ENCODE results near the gene BUB1B.
"Not testable (repeated sequence)": the region's sequence is repeated elsewhere in the genome, so short reads cannot be mapped to it uniquely, and the experiment has no call there.

Gene BUB1B, protein sequence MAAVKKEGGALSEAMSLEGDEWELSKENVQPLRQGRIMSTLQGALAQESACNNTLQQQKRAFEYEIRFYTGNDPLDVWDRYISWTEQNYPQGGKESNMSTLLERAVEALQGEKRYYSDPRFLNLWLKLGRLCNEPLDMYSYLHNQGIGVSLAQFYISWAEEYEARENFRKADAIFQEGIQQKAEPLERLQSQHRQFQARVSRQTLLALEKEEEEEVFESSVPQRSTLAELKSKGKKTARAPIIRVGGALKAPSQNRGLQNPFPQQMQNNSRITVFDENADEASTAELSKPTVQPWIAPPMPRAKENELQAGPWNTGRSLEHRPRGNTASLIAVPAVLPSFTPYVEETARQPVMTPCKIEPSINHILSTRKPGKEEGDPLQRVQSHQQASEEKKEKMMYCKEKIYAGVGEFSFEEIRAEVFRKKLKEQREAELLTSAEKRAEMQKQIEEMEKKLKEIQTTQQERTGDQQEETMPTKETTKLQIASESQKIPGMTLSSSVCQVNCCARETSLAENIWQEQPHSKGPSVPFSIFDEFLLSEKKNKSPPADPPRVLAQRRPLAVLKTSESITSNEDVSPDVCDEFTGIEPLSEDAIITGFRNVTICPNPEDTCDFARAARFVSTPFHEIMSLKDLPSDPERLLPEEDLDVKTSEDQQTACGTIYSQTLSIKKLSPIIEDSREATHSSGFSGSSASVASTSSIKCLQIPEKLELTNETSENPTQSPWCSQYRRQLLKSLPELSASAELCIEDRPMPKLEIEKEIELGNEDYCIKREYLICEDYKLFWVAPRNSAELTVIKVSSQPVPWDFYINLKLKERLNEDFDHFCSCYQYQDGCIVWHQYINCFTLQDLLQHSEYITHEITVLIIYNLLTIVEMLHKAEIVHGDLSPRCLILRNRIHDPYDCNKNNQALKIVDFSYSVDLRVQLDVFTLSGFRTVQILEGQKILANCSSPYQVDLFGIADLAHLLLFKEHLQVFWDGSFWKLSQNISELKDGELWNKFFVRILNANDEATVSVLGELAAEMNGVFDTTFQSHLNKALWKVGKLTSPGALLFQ

DNA sequence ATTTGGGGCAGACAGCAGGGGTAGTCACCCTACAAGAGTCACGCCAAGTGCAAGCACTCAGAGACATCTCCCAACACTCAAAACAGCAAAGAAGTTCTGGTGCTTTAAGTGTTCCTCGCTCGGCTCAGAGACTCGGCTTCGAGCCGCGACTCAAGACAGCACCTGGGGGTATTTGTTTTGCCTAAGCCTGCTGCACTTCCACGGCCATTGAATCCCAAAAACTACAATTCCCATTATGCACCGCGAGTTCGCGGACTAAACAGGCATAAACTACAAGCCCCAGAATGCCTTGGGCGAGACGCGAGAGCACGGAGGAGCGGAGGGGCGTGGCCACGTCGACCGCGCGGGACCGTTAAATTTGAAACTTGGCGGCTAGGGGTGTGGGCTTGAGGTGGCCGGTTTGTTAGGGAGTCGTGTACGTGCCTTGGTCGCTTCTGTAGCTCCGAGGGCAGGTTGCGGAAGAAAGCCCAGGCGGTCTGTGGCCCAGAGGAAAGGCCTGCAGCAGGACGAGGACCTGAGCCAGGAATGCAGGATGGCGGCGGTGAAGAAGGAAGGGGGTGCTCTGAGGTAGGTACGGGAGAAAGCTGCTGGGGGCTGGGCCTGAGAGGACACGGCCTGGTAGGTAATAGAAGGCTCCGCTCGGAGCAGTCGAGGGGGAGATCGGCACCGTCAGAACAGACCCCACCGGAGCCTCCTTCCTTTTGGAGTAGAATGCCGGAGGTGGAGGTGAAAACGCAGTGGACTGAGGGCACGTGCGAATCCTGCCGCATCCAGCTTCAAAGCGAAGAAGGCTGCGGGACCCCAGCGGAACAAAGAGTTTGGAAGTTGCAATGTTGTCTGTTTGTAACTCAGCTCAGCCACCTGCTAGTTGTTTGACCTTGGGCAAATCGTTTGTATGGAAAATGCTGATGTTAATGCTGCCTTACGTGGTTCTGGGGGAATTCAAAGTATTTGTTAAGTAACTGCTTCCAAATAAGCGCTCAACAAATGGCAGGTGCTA lies at the start of gene BUB1B:
Gene BUB1B, plus strand, starts transcription at position 381 of the 1,000 bp plus-strand sequence. Its CDS starts 152 bp downstream, at position 533.
- DNase-seq, result peak; percentile 90

DNA sequence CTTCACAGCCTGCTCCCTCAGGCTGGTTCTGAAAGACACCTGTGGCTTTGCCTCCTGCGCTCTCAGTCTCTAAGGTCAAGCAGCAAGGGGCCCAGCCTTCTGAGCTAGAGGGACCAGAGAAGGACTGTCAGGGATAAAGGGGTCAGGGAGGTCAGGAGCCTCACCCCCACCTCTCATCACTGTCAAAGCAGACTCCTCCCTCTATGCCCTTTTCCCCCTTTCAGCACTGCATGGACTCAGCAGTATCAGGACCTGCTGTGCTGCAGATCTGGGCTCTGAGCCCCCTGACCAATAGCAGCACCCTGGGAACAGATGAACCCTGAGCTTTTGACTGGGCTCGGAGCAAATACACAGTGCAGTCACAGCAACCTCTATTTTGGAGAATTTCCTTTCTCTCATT lies 49.0 kb upstream of the BUB1B start:
- no peak for DNase-seq

DNA sequence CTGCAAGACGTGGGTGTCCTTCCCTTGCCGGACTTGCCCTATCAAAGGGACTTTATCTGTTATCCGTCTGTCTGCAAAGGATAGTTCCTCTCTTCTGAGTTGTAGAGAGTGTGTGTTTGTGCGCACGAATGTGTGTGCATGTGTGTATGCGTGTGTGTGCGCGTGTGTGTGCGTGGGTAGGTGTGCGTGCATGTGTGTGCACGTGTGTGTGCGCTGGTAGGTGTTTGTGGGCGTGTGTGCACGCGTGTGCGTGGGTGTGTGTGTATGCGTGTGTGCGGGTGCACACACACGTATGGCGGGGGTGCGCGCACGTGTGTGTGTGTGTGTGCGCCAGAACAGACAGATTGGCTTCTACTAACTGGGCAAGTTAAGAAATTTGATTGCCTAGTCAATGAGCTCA lies 48.1 kb upstream of the BUB1B start:
- DNase-seq, result no peak

DNA sequence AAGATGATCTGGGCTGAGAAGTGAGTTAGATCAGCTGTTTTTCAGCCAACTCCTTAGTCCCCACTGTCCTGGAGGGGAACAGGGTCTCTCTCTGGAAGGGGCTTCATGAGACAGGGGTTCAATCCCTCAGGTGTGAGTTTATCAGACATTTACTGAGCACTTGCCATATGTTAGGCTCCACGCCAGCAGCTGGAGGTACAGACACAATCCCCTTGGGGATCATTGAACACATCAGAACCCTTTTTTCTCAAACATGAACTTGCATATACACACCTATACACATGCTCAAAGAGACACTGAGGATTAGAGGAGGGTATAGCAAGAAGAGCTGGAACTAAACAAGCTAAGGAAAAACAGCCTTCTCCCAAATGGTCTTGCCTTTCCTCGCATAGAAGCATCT lies 46.7 kb upstream of the BUB1B start:
- DNase-seq, result no peak

DNA sequence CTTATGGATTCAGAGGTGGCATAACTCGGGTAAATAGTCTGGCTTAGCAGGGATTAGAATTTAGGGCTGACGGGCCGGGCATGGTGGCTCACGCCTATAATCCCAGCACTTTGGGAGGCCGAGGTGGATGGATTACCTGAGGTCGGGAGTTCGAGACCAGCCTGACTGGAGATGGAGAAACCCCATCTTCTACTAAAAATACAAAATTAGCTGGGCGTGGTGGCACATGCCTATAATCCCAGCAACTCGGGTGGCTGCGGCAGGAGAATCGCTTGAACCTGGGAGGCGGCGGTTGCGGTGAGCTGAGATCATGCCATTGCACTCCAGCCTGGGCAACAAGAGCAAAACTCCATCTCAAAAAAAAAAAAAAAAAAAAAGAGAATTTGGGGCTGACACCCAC lies 45.8 kb upstream of the BUB1B start:
- not testable (repeated sequence) for DNase-seq

DNA sequence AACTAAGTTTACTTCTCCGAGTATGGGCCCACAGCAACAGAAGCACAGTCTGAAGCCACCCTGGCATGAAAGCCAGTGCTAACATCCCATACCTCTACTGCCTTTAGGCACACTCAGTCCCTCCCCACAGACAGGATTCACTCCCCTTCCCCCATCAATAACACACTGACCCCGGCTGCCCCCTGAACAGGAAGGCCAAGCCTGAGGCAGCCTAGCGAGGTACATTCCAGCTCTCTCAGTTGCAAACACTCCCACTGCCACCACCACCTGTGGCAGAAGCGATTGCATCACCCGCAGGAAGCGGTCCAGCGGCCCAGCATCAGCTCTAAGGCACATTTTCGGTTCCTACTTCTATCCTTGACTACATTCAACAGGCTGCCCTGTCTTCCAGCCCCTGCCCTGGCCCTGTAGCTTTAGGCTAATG lies 45.2 kb upstream of the BUB1B start:
- DNase-seq, result no peak

DNA sequence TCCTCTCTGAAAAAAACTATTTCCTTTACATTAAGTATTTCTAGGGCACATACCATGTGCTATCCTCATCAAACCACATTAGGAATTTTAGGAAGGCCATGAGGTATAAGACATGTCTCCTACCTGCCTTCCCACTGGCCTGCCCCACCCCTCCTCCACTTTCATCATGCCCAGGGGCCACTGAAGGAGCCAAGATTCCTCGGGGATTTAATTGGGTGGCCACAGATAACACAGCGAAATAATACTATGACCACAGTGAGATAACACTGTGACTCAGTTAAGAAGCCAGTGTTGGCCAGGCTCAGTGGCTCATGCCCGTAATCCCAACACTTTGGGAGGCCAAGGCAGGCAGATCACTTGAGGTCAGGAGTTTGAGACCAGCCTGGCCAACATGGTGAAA lies 42.4 kb upstream of the BUB1B start:
- DNase-seq, result no peak

DNA sequence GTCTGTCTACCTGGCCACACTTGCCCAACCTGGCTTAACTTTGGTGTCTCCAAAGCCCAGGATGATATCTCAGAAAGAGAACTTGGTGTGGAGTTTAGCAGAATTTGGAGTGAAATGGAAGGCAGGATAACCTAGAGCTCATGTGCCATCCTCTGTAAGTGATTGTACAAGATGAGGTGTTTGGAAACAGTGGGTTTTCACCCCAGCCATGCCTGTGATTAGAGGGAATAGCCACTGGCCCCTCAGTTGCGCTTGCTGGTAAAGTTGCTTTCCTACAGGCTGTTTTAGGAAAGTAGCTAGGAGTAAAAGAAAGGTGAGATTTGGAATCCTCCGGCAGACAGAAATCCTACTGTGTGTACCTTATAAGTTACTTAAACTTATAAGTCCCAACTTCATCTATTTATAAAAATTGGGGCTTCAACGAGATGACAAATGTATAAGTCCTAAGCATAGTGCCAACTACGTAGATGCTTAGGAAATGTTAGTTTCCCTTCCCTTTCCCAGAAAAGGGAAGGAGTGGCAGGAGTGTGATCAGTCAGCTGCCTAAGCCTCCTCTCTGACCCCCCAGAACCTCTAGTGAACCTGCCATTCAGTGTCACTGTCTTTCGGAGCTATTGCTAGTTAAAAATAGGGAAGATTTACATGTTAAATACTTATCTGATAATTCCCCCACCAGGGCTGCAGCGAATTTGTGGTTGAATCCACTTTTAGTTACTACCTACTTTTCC lies 38.8 kb upstream of the BUB1B start:
- DNase-seq, result no peak

DNA sequence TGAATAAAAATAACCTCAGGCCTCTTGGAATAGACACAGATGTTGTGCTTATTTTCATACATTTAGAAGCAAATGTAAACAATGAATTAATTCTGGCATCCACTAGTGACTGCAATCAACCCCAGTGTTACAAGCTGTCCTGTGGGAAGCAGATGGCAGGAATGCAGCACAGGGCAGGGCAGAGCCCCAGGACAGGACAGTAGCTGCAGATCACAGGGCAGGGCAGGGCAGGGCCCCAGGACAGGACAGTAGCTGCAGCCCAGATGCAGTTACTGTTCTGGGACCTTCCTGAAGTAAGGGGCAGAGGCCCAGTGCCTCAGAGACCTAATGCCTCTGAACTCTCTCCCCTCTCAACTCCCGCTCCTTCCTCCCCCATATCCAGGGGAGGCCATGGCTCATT lies 37.9 kb upstream of the BUB1B start:
- not testable (repeated sequence) for DNase-seq

DNA sequence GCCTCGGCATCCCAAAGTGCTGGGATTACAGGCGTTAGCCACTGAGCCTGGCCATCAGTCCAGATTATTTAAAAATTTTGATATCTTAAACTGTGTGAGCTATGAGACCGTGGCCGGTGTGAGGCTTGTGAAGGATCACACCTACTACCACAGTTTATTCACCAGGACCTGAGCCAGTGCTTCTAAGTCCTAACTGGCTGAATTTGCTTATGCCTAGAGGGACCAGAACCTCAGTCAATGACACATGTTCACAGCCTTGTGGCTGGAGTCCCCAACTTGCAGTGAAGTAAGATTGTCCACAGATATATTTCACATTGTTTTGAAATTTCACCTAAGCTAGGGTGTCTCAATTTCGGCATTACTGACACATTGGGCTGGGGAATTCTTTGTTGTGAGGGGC lies 37.0 kb upstream of the BUB1B start:
- DNase-seq, result not testable (repeated sequence)

DNA sequence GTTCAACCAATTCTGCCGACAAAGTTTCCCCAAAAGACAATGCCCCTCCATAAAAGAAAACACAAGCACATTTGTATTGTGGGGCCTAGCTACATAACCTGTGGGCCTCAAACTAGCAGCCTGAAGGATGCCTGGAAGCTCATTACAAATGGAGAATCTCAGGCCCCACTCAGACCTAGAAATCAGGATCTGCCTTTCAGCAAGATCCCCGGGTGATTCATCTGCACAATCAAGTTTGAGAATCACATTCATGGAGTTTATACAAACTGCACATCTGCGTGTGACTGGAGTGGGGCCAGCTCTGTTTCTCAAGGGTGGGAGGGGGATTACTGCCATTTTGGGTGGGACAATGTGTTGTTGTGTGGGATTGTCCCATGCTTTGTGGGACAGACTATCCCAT lies 36.5 kb upstream of the BUB1B start:
- DNase-seq, result not testable (repeated sequence)

DNA sequence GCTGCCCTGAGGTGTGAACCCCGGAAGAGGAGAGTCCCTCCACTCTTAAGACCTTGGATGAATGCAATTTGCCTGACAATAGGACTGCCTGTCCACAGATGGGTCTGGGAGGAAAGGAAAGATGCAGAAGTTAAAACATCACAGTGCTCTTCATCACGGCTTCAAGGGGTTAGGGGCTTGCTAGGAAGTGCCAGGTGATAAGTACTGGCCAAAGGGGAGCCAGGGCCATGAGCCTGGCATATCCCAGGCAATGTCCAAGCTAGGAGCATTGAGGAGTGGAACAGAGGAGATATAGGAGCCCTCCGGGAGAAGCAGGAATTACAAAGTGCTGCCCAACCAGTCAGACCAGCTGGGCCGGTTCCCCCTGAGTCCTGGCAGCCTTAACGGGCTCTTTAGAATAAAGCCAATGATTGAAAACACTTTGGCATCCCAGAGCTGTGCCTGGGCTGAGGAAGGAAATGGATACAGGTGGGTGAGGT lies 36.0 kb upstream of the BUB1B start:
- DNase-seq, result not testable (repeated sequence)

DNA sequence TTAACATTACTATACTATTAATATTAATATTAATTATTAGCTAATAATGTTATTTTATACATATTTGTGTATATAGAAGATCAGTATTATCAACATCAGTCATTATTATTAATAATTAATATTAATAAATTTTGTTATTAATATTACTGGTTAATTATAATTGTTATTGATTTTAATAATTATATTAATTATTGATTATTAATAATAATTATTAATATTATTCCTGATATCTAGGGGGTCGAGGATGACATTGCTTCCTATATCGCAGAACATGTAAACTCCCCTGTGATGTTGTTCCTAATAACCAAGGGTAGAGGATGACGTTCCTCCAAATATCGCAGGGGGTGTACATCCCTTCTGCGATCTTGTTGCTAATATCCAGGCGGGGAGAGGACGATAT lies 34.9 kb upstream of the BUB1B start:
- no peak for DNase-seq

DNA sequence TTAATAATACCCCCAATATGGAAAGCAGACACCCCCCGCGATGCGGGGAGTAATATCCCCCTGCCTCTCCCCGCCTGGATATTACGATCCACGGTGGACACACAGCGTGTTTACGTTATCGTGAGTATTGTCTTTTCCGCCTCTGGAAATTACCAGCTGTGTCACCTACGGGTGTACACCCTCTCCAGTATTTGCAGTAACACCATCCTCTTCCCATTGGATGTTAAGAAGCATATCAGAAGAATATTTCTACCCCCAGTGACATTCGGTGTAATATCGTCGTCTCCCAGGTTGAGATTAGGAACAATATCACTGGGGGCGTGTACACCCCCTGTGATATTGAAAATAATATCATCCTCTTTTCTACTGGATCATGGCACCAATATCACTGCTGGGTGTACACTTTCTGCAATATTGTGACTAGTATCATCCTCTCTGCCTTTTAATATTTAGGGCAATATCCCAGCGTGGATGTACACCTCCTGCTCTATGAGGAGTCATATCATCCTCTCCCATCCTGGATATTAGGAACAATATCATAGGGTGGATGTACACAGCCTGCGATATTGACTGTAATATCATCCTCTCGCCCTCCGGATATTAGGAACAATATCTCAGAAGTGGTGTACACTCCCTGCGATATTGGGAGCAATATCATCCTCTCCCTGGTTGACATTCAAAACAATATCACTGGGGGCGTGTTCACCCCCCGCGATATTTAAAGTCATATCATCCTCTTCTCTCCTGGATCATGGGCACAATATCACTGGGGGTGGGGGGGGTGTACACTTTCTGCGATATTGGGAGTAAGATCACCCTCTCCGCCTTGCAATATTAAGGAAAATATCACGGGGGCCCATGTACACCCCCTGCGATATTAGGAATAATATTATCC lies 31.9 kb upstream of the BUB1B start:
- no peak for DNase-seq

DNA sequence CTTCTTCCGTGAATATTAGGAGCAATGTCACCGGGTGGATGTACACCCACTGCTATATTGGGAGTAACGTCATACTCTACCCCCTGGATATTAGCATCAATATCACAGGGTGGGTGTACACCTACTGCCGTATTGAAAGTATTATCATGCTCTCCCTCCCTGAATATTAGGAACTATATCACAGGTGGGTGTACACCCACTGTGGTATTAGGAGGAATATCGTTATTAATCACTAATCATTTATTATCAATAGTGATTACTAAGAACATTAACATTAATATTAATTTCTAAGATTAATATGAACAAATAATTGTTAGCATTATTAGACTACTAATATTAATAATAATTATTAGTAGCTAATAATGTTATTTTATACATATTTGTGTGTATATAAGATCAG lies 30.8 kb upstream of the BUB1B start:
- DNase-seq, result no peak

DNA sequence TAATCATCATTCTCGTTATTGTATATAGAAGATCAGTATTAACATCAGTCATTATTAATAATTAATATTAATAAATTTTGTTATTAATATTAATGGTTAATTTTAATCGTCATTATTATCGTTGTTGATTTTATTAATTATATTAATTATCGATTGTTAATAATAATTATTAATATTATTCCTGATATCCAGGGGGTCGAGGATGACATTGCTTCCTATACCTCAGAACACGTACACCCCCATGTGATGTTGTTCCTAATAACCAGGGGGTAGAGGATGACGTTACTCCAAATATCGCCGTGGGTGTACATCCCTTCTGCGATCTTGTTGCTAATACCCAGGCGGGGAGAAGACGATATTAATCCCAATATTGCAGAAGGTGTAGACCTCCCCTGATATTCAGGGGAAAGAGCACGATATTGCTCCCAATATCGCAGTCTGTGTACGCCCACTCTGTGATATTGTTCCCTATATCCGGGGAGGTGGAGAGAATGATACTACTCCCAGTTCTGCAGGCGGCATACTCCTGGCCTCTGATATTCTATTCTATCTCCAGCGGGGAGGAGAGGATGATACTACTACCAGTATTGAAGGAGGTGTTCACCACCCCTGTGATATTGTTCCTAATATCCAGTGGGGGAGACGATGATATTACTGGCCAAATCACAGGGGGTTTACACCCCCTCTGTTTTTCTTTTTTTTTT lies 29.9 kb upstream of the BUB1B start:
- DNase-seq, result no peak

DNA sequence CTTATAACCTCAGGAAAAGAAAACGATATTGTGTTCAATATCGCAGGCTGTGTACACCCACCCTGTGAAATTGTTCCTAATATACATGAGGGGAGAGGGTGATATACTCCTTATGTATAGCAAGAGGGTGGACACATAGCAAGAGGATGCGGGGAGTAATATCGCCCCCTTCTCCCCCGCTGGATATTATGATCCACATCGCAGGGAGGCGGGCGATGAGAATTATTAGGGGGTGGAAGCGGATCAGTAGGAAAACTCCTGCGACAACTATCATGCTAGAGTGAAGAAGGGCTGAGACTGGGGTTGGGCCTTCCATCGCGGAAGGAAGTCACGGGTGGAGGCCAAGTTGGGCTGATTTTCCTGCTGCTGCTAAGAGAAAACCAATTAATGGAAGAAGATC lies 27.3 kb upstream of the BUB1B start:
- DNase-seq, result no peak

DNA sequence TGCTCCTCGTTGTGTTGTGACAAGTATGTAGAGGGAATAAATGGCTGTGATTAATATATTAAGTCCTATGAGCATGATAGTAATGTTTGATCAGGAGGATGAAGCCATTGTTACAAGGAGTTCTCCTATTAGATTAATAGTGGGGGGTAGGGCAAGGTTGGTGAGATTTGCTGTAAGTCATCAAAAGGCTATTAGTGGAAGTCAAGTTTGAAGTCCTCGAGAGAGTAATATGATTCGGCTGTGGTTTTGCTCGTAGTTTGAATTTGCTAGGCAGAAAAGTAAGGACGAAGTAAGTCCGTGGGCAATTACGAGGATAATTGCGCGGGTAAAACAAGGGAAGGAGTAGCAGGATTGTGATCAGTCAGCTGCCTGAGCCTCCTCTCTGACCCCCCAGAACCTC lies 26.0 kb upstream of the BUB1B start:
- no peak for DNase-seq

DNA sequence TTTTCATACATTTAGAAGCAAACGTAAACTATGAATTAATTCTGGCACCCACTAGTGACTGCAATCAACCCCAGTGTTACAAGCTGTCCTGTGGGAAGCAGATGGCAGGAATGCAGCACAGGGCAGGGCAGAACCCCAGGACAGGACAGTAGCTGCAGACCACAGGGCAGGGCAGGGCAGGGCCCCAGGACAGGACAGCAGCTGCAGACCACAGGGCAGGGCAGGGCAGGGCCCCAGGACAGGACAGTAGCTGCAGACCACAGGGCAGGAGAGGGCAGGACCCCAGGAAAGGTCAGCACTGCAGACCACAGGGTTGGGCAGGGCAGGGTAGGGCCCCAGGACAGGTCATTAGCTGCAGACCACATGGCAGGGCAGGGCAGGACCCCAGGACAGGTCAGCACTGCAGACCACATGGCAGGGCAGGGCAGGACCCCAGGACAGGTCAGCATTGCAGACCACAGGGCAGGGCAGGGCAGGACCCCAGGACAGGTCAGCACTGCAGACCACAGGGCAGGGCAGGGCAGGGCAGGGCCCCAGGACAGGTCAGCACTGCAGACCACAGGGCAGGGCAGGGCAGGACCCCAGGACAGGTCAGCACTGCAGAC lies 24.9 kb upstream of the BUB1B start:
- DNase-seq, result not testable (repeated sequence)
